Erythroblast (primary cell): ENCODE measurements around the gene MEIS1.

ENCODE experiments used
- GATA1 ChIP-seq: IDR thresholded peaks from 2 replicates; pipeline ENCODE4 v1.6.1; 2011; ENCODE audit warnings: low read depth, mild to moderate bottlenecking, control low read depth, low read length, moderate library complexity
- POLR2A ChIP-seq: IDR thresholded peaks from 2 replicates; pipeline ENCODE4 v1.6.1; 2011; ENCODE audit warnings: mild to moderate bottlenecking, low read length

- TF ChIP-seq POLR2A: no peak
- TF ChIP-seq GATA1: no peak
Measured at GRCh38 chr2:66580166-66581049, 145.5 kb downstream of the MEIS1 start.
